Central memory CD4-positive, alpha-beta T cell (primary cell): ENCODE data around the gene PRIM2.
"Not testable (repeated sequence)": the region's sequence is repeated elsewhere in the genome, so short reads cannot be mapped to it uniquely, and the experiment has no call there.

Source experiments
- DNase-seq: peaks from one replicate; pipeline ENCODE4 v3.0.0; 2022

The PRIM2 gene

GRCh38 chr6:57368965-57369731, 51.7 kb downstream of the PRIM2 start:
- DNase-seq: not testable (repeated sequence)

GRCh38 chr6:57371779-57372178, 54.3 kb downstream of the PRIM2 start:
- DNase-seq: not testable (repeated sequence)

GRCh38 chr6:57374764-57375163, 57.3 kb downstream of the PRIM2 start:
- DNase-seq: not testable (repeated sequence)

- not testable (repeated sequence) for DNase-seq
These were observed 58.7 kb downstream of the PRIM2 start for GRCh38 chr6:57376083-57376482.

GRCh38 chr6:57389038-57389592, 71.7 kb downstream of the PRIM2 start:
- DNase-seq: not testable (repeated sequence)

- DNase-seq: not testable (repeated sequence)
These were observed 73.4 kb downstream of the PRIM2 start for GRCh38 chr6:57390818-57391217.

- DNase-seq: not testable (repeated sequence)
These were observed 74.6 kb downstream of the PRIM2 start for GRCh38 chr6:57392047-57392446.

- DNase-seq: not testable (repeated sequence)
These were observed 101.9 kb downstream of the PRIM2 start for GRCh38 chr6:57419341-57419740.

- no peak for DNase-seq
These were observed 104.1 kb downstream of the PRIM2 start for GRCh38 chr6:57421503-57421902.

GRCh38 chr6:57423468-57423867, 106.0 kb downstream of the PRIM2 start:
- no peak for DNase-seq

- DNase-seq: not testable (repeated sequence)
These were observed 114.3 kb downstream of the PRIM2 start for GRCh38 chr6:57431742-57432141.

- DNase-seq: no peak
These were observed 114.7 kb downstream of the PRIM2 start for GRCh38 chr6:57432157-57432556.

- no peak for DNase-seq
These were observed 115.7 kb downstream of the PRIM2 start for GRCh38 chr6:57432919-57433684.

- not testable (repeated sequence) for DNase-seq
These were observed 116.4 kb downstream of the PRIM2 start for GRCh38 chr6:57433790-57434189.

- no peak for DNase-seq
These were observed 117.5 kb downstream of the PRIM2 start for GRCh38 chr6:57434944-57435343.

GRCh38 chr6:57435475-57436160, 118.2 kb downstream of the PRIM2 start:
- DNase-seq: no peak

GRCh38 chr6:57440735-57441134, 123.3 kb downstream of the PRIM2 start:
- DNase-seq: not testable (repeated sequence)

- DNase-seq: not testable (repeated sequence)
These were observed 124.7 kb downstream of the PRIM2 start for GRCh38 chr6:57442133-57442532.

GRCh38 chr6:57443181-57443580, 125.8 kb downstream of the PRIM2 start:
- DNase-seq: not testable (repeated sequence)

- not testable (repeated sequence) for DNase-seq
These were observed 127.4 kb downstream of the PRIM2 start for GRCh38 chr6:57444787-57445186.

GRCh38 chr6:57445379-57445778, 127.9 kb downstream of the PRIM2 start:
- not testable (repeated sequence) for DNase-seq

- DNase-seq: not testable (repeated sequence)
These were observed 128.5 kb downstream of the PRIM2 start for GRCh38 chr6:57445790-57446468.
